Common myeloid progenitor, CD34-positive (primary cell): Measurements from ENCODE around the gene REP15.

ENCODE experiments used
- CTCF ChIA-PET: fragments of 350-600 bp; sonication (Branson Sonifier 250); formaldehyde crosslinking; loops from one replicate; lab custom pipeline; 2021; ENCODE audit warnings: antibody characterized with exemption; lab: Charles Lee
- POLR2A ChIA-PET: fragments of 350-600 bp; sonication (Branson Sonifier 250); formaldehyde crosslinking; loops from one replicate; lab custom pipeline; 2021; ENCODE audit warnings: antibody characterized with exemption; lab: Charles Lee
- DNase-seq, 3 donors: peaks; one replicate each; pipeline versions ENCODE4 v3.0.0 to v3.0.0-alpha.2; 2013
- H3K27ac ChIP-seq, 2 experiments: 1 replicate in 1 of 2; 2 replicates in 1 of 2; pipeline ENCODE4 v1.7.0; 2013; ENCODE audit warnings: inconsistent platforms in 2 of 2, low read length in 2 of 2, mild to moderate bottlenecking in 2 of 2, low read depth in 1 of 2, moderate library complexity in 1 of 2; ENCODE audit not compliant: severe bottlenecking in 2 of 2, insufficient read depth in 1 of 2, poor library complexity in 1 of 2
- H3K27me3 ChIP-seq, 5 experiments: replicated peaks in 2 of 5; 1 replicate in 3 of 5; 2 replicates in 2 of 5; pipeline versions ENCODE4 v1.6.1 to v1.7.0; 2013; ENCODE audit warnings: low read length in 4 of 5, mild to moderate bottlenecking in 2 of 5, moderate library complexity in 2 of 5, inconsistent platforms in 1 of 5; ENCODE audit not compliant: insufficient read depth in 5 of 5, control insufficient read depth in 4 of 5
- H3K36me3 ChIP-seq, 4 experiments: 1 replicate in 2 of 4; 2 replicates in 2 of 4; pipeline versions ENCODE4 v1.6.1 to v1.7.0; 2013; ENCODE audit warnings: low read length in 3 of 4, control low read depth in 1 of 4, mild to moderate bottlenecking in 1 of 4; ENCODE audit not compliant: control insufficient read depth in 4 of 4, insufficient read depth in 4 of 4
- H3K4me1 ChIP-seq, 4 experiments: 1 replicate in 3 of 4; 2 replicates in 1 of 4; pipeline versions ENCODE4 v1.6.1 to v1.7.1; 2013; ENCODE audit warnings: low read length in 3 of 4, mild to moderate bottlenecking in 3 of 4, control low read depth in 1 of 4, inconsistent platforms in 1 of 4, moderate library complexity in 1 of 4; ENCODE audit not compliant: control insufficient read depth in 4 of 4, insufficient read depth in 4 of 4; ENCODE audit errors: control extremely low read depth in 1 of 4
- H3K4me3 ChIP-seq, 7 experiments: 1 replicate in 4 of 7; 2 replicates in 3 of 7; pipeline versions ENCODE4 v1.5.1 to v1.7.0; 2013; ENCODE audit warnings: mild to moderate bottlenecking in 7 of 7, low read length in 6 of 7, moderate library complexity in 6 of 7, inconsistent platforms in 2 of 7, low read depth in 2 of 7, control low read depth in 1 of 7; ENCODE audit not compliant: insufficient read depth in 4 of 7, control insufficient read depth in 1 of 7; ENCODE audit errors: extremely low read depth in 1 of 7
- H3K9me3 ChIP-seq, 5 experiments: 1 replicate in 4 of 5; 2 replicates in 1 of 5; pipeline versions ENCODE4 v1.6.1 to v1.7.1; 2013; ENCODE audit warnings: low read length in 4 of 5, mild to moderate bottlenecking in 2 of 5, inconsistent platforms in 1 of 5, low read depth in 1 of 5, moderate library complexity in 1 of 5; ENCODE audit not compliant: control insufficient read depth in 4 of 5, insufficient read depth in 2 of 5; ENCODE audit errors: control extremely low read depth in 1 of 5
- WGBS: methylation state at CpG from one replicate; pipeline ENCODE4 v1.1.5; 2013; ENCODE audit not compliant: insufficient coverage; 5-methylcytosine and 5-hydroxymethylcytosine counted together

Gene REP15

GRCh38 chr12:27680619-27681018 is 15.6 kb upstream of the REP15 start:
- DNase-seq = no peak

GRCh38 chr12:27682534-27682933 is 13.7 kb upstream of the REP15 start:
- 100% methylated on average over 1 of the region's 2 CpGs for WGBS
- CTCF ChIA-PET = interaction anchor here (1.3 kb wide), 1 partner anchor 15 kb away, joined by 4 read pairs; no protein-coding TSS in a partner anchor
- H3K27ac ChIP-seq = no peak overlapping the region
- no peaks in the 10 kb centered on the region for H3K9me3 ChIP-seq
- no peaks in the 10 kb centered on the region for H3K27me3 ChIP-seq
- H3K36me3 ChIP-seq = peaks cover 14 to 57% (median 28%) of the 10 kb centered on the region in 4 experiments
- no peak for DNase-seq
- no peaks in the 10 kb centered on the region for H3K4me1 ChIP-seq
- no peak overlapping the region for H3K4me3 ChIP-seq
- POLR2A ChIA-PET = no interaction called here

More at GRCh38 chr12:27680619-27681018, 15.6 kb upstream of the REP15 start:
- ChIA-PET CTCF (interaction anchor here (0.6 to 1.3 kb wide), 2 partner anchors 9 to 264 kb away, joined by 3 read pairs; no protein-coding TSS in a partner anchor), POLR2A (no interaction called here)
- no peaks in the 10 kb centered on the region for H3K27me3 ChIP-seq
- H3K4me3 ChIP-seq = no peak overlapping the region
- no peak overlapping the region for H3K27ac ChIP-seq
- peaks cover 16 to 60% (median 25%) of the 10 kb centered on the region in 4 experiments for H3K36me3 ChIP-seq
- no peaks in the 10 kb centered on the region for H3K4me1 ChIP-seq
- H3K9me3 ChIP-seq = no peaks in the 10 kb centered on the region

- H3K27ac ChIP-seq = no peak overlapping the region
- peaks cover 22 to 63% (median 38%) of the 10 kb centered on the region in 4 experiments for H3K36me3 ChIP-seq
- no peaks in the 10 kb centered on the region for H3K4me1 ChIP-seq
- WGBS = no CpG with 5 or more reads among the region's 2 CpGs
- no peak for DNase-seq
- POLR2A ChIA-PET = no interaction called here
- no peak overlapping the region for H3K4me3 ChIP-seq
- H3K9me3 ChIP-seq = no peaks in the 10 kb centered on the region
- CTCF ChIA-PET = interaction anchor here (1.7 kb wide), 1 partner anchor 11 kb away, joined by 5 read pairs; the partner anchor contains the start of gene REP15
- H3K27me3 ChIP-seq = no peaks in the 10 kb centered on the region
Measured at GRCh38 chr12:27685274-27685673, 11.0 kb upstream of the REP15 start.

- no peak overlapping the region for H3K27ac ChIP-seq
- no peaks in the 10 kb centered on the region for H3K27me3 ChIP-seq
- no peaks in the 10 kb centered on the region for H3K4me1 ChIP-seq
- no peak for DNase-seq
- H3K9me3 ChIP-seq = no peaks in the 10 kb centered on the region
- POLR2A ChIA-PET = no interaction called here
- no peak overlapping the region for H3K4me3 ChIP-seq
- H3K36me3 ChIP-seq = peaks cover 22 to 62% (median 38%) of the 10 kb centered on the region in 4 experiments
- CTCF ChIA-PET = interaction anchor here (0.6 to 1.7 kb wide), 2 partner anchors 10 to 97 kb away, joined by 3 to 5 read pairs; partner anchors contain the start of gene REP15
Measured at GRCh38 chr12:27686147-27686546, 10.1 kb upstream of the REP15 start.

- WGBS = 85% methylated on average over 2 of the region's 3 CpGs
- no peaks in the 10 kb centered on the region for H3K9me3 ChIP-seq
- H3K36me3 ChIP-seq = peaks cover 19 to 62% (median 35%) of the 10 kb centered on the region in 4 experiments
- DNase-seq = no peak
- ChIA-PET POLR2A (interaction anchor here (0.7 kb wide), 1 partner anchor 1405 kb away, joined by 3 read pairs; no protein-coding TSS in a partner anchor), CTCF (interaction anchor here (1.7 kb wide), 1 partner anchor 29 kb away, joined by 4 read pairs; no protein-coding TSS in a partner anchor)
- H3K27ac ChIP-seq = no peak overlapping the region
- no peak overlapping the region for H3K4me3 ChIP-seq
- no peaks in the 10 kb centered on the region for H3K27me3 ChIP-seq
- no peaks in the 10 kb centered on the region for H3K4me1 ChIP-seq
Measured at GRCh38 chr12:27688671-27689070, 7.6 kb upstream of the REP15 start.

GRCh38 chr12:27689558-27690180 is 6.6 kb upstream of the REP15 start:
- ChIA-PET CTCF (interaction anchor here (1.1 to 1.7 kb wide), 2 partner anchors 13 to 30 kb away, joined by 4 read pairs; no protein-coding TSS in a partner anchor), POLR2A (no interaction called here)
- H3K27me3 ChIP-seq = no peaks in the 10 kb centered on the region
- DNase-seq = no peak
- H3K36me3 ChIP-seq = peaks cover 19 to 65% (median 35%) of the 10 kb centered on the region in 4 experiments
- H3K27ac ChIP-seq = no peak overlapping the region
- no peaks in the 10 kb centered on the region for H3K9me3 ChIP-seq
- WGBS = 97% methylated on average over 9 of the region's 13 CpGs
- H3K4me3 ChIP-seq = no peak overlapping the region
- H3K4me1 ChIP-seq = no peaks in the 10 kb centered on the region

GRCh38 chr12:27693403-27693802 is 2.8 kb upstream of the REP15 start:
- POLR2A ChIA-PET = no interaction called here
- CTCF ChIA-PET = no interaction called here
- no peaks in the 10 kb centered on the region for H3K9me3 ChIP-seq
- H3K36me3 ChIP-seq = peaks cover 10 to 47% (median 25%) of the 10 kb centered on the region in 4 experiments
- H3K27ac ChIP-seq = no peak overlapping the region
- no CpG with 5 or more reads among the region's 2 CpGs for whole genome bisulfite sequencing
- no peak for DNase-seq
- H3K4me1 ChIP-seq = no peaks in the 10 kb centered on the region
- no peak overlapping the region for H3K4me3 ChIP-seq
- no peaks in the 10 kb centered on the region for H3K27me3 ChIP-seq
